Panc1 (cell line): ENCODE data around the gene MTNR1A.

Experiments
- CTCF ChIP-seq: fragments of 450-650 bp; IDR thresholded peaks from 2 replicates; pipeline ENCODE4 v1.5.1; 2017; ENCODE audit warnings: mild to moderate bottlenecking
- POLR2AphosphoS5 ChIP-seq: IDR thresholded peaks from 2 replicates; pipeline ENCODE4 v1.6.1; 2012; ENCODE audit warnings: mild to moderate bottlenecking, low read depth, low read length, moderate library complexity
- REST ChIP-seq, 2 experiments: IDR thresholded peaks; 2 replicates each; pipeline ENCODE4 v1.6.1; 2011 to 2012; ENCODE audit warnings: low read depth in 2 of 2, control low read depth in 1 of 2, low read length in 1 of 2, mild to moderate bottlenecking in 1 of 2, moderate library complexity in 1 of 2; ENCODE audit not compliant: insufficient read depth in 1 of 2
- SIN3A ChIP-seq: IDR thresholded peaks from 2 replicates; pipeline ENCODE4 v1.6.1; 2012; ENCODE audit warnings: low read depth, mild to moderate bottlenecking, low read length, moderate library complexity, borderline replicate concordance; ENCODE audit not compliant: insufficient read depth

- no peak for TF ChIP-seq CTCF
- no peak for TF ChIP-seq POLR2AphosphoS5
- TF ChIP-seq REST (IDR thresholded peaks at IDR 0.05; ENCODE audit: insufficient read depth in 1 of 2, low read depth in 2 of 2, low read length in 1 of 2): no peak
- no peak for TF ChIP-seq SIN3A
Measured at GRCh38 chr4:186502231-186502630, 53.1 kb downstream of the MTNR1A start.
